Esophagus (tissue), 2 donors: ENCODE data around the gene RNF130. TPM values are rescaled to one million over a fixed set of nuclear protein-coding genes. Genes with fewer than 3 reads are reported as not detected.

Source experiments
- H3K27ac ChIP-seq, 2 donors: one replicate each; pipeline ENCODE4 v1.5.1; 2013; ENCODE audit warnings: low read depth in 2 of 2, mild to moderate bottlenecking in 2 of 2, inconsistent platforms in 1 of 2, low read length in 1 of 2, moderate library complexity in 1 of 2
- H3K27me3 ChIP-seq, 2 donors: one replicate each; pipeline ENCODE4 v1.6.1; 2013; ENCODE audit warnings: low read length in 2 of 2, control low read depth in 1 of 2, mild to moderate bottlenecking in 1 of 2; ENCODE audit not compliant: insufficient read depth in 2 of 2, control insufficient read depth in 1 of 2
- H3K36me3 ChIP-seq, 2 donors: one replicate each; pipeline ENCODE4 v1.6.1; 2013; ENCODE audit warnings: low read length in 1 of 2; ENCODE audit not compliant: control insufficient read depth in 2 of 2, insufficient read depth in 2 of 2
- H3K4me1 ChIP-seq, 2 donors: one replicate each; pipeline ENCODE4 v1.6.1; 2013; ENCODE audit warnings: low read length in 1 of 2; ENCODE audit not compliant: control insufficient read depth in 2 of 2, insufficient read depth in 2 of 2
- H3K4me3 ChIP-seq, 2 donors: one replicate each; pipeline ENCODE4 v1.5.1; 2013; ENCODE audit warnings: low read length in 2 of 2, mild to moderate bottlenecking in 2 of 2, low read depth in 1 of 2, moderate library complexity in 1 of 2
- H3K9me3 ChIP-seq, 2 donors: one replicate each; pipeline ENCODE4 v1.6.1; 2013; ENCODE audit warnings: mild to moderate bottlenecking in 2 of 2, low read depth in 1 of 2, low read length in 1 of 2, moderate library complexity in 1 of 2; ENCODE audit not compliant: control insufficient read depth in 2 of 2, insufficient read depth in 1 of 2
- WGBS, 2 donors: extraction: QIAGEN DNeasy Blood & Tissue Kit; methylation state at CpG; one replicate each; pipeline ENCODE4 v1.1.7; 2013; 5-methylcytosine and 5-hydroxymethylcytosine counted together
- polyA plus RNA-seq, 2 donors: library from polyadenylated mRNA; stranded (reverse); fragments of 200-250 nt; gene quantifications; one replicate each; pipeline ENCODE4 v1.2.3, GENCODE V29; 2013
- donor health status: healthy with polysubstance abuse.
- donor health status: Bipolar disorder and iron deficiency.

The RNF130 gene
- polyA plus RNA-seq, 2 donors, result 6.1 to 13.2 TPM

GRCh38 chr5:179919487-179920060 lies 152.0 kb downstream of the RNF130 start:
- H3K4me1 ChIP-seq, result peaks cover 0 to 5% of the 10 kb centered on the region in 2 donors
- no peak overlapping the region for H3K27ac ChIP-seq
- no peaks in the 10 kb centered on the region for H3K9me3 ChIP-seq
- no peak overlapping the region for H3K4me3 ChIP-seq
- H3K27me3 ChIP-seq, result no peaks in the 10 kb centered on the region
- 88 to 89% methylated on average over 20 of the region's 20 CpGs for WGBS, 2 donors
- H3K36me3 ChIP-seq, result no peaks in the 10 kb centered on the region

GRCh38 chr5:179918742-179919486 lies 152.6 kb downstream of the RNF130 start:
- Histone ChIP-seq H3K9me3 (no peaks in the 10 kb centered on the region), H3K4me3 (no peak overlapping the region), H3K4me1 (peaks cover 0 to 5% of the 10 kb centered on the region in 2 donors), H3K27me3 (no peaks in the 10 kb centered on the region), H3K36me3 (no peaks in the 10 kb centered on the region), H3K27ac (no peak overlapping the region)
- 90 to 93% methylated on average over 19 of the region's 19 CpGs for WGBS, 2 donors

- 88 to 89% methylated on average over 6 of the region's 6 CpGs for WGBS, 2 donors
- Histone ChIP-seq H3K36me3 (no peaks in the 10 kb centered on the region), H3K4me1 (peaks cover 5 to 9% of the 10 kb centered on the region in 2 donors), H3K27ac (no peak overlapping the region), H3K9me3 (no peaks in the 10 kb centered on the region), H3K4me3 (no peak overlapping the region), H3K27me3 (no peaks in the 10 kb centered on the region)
Measured at GRCh38 chr5:179916523-179916922, 155.0 kb downstream of the RNF130 start.

- H3K4me1 ChIP-seq, result peaks cover 5 to 9% of the 10 kb centered on the region in 2 donors
- no peaks in the 10 kb centered on the region for H3K27me3 ChIP-seq
- WGBS, 2 donors, result 90 to 93% methylated on average over 10 of the region's 10 CpGs
Measured at GRCh38 chr5:179915406-179915935, 156.1 kb downstream of the RNF130 start.

GRCh38 chr5:179914032-179914755 lies 157.4 kb downstream of the RNF130 start:
- Histone ChIP-seq H3K4me1 (peaks cover 5 to 9% of the 10 kb centered on the region in 2 donors), H3K27ac (peak overlapping the region; percentile 88 to 98), H3K27me3 (no peaks in the 10 kb centered on the region), H3K4me3 (no peak overlapping the region), H3K36me3 (no peaks in the 10 kb centered on the region), H3K9me3 (no peaks in the 10 kb centered on the region)
- 43 to 60% methylated on average over 8 of the region's 8 CpGs for WGBS, 2 donors

More at GRCh38 chr5:179915406-179915935, 156.1 kb downstream of the RNF130 start:
- H3K36me3 ChIP-seq, result no peaks in the 10 kb centered on the region
- H3K4me3 ChIP-seq, result no peak overlapping the region
- no peaks in the 10 kb centered on the region for H3K9me3 ChIP-seq
- no peak overlapping the region for H3K27ac ChIP-seq

- 91 to 92% methylated on average over 9 of the region's 9 CpGs for WGBS, 2 donors
- Histone ChIP-seq H3K27ac (peak overlapping the region; percentile 88 to 98), H3K4me3 (no peak overlapping the region), H3K9me3 (no peaks in the 10 kb centered on the region), H3K36me3 (no peaks in the 10 kb centered on the region), H3K27me3 (no peaks in the 10 kb centered on the region), H3K4me1 (peaks cover 8 to 9% of the 10 kb centered on the region in 2 donors)
Measured at GRCh38 chr5:179913461-179913860, 158.1 kb downstream of the RNF130 start.

- WGBS, 2 donors, result 62 to 68% methylated on average over 19 of the region's 19 CpGs
- Histone ChIP-seq H3K4me3 (no peak overlapping the region), H3K36me3 (no peaks in the 10 kb centered on the region), H3K4me1 (peaks cover 9% of the 10 kb centered on the region in 2 donors), H3K27ac (peak overlapping the region; percentile 88 to 98), H3K27me3 (no peaks in the 10 kb centered on the region), H3K9me3 (no peaks in the 10 kb centered on the region)
Measured at GRCh38 chr5:179912951-179913350, 158.6 kb downstream of the RNF130 start.

- H3K4me1 ChIP-seq, result peaks cover 9% of the 10 kb centered on the region in 2 donors
- H3K27ac ChIP-seq, result peak overlapping the region; percentile 10 to 26
- WGBS, 2 donors, result 69 to 79% methylated on average over 7 of the region's 7 CpGs
- no peaks in the 10 kb centered on the region for H3K27me3 ChIP-seq
- no peaks in the 10 kb centered on the region for H3K9me3 ChIP-seq
- H3K36me3 ChIP-seq, result no peaks in the 10 kb centered on the region
- H3K4me3 ChIP-seq, result no peak overlapping the region
Measured at GRCh38 chr5:179912386-179912785, 159.2 kb downstream of the RNF130 start.

- Histone ChIP-seq H3K27ac (no peak overlapping the region), H3K4me3 (no peak overlapping the region), H3K4me1 (peaks cover 8 to 21% of the 10 kb centered on the region in 2 donors), H3K9me3 (no peaks in the 10 kb centered on the region), H3K36me3 (peaks cover 0 to 6% of the 10 kb centered on the region in 2 donors), H3K27me3 (no peaks in the 10 kb centered on the region)
- 90 to 93% methylated on average over 6 of the region's 6 CpGs for WGBS, 2 donors
Measured at GRCh38 chr5:179909224-179909623, 162.3 kb downstream of the RNF130 start.
